GM19099 (cell line): ENCODE results near the gene JPH3.

ENCODE experiments used
- POLR2A ChIP-seq: IDR thresholded peaks from 3 replicates; pipeline ENCODE4 v1.6.1; 2011; ENCODE audit warnings: low read depth; ENCODE audit not compliant: insufficient read length; ENCODE audit errors: extremely low read depth

The JPH3 gene

GRCh38 chr16:87625241-87625797, 23.0 kb downstream of the JPH3 start:
- TF ChIP-seq POLR2A = no peak

- no peak for TF ChIP-seq POLR2A
Measured at GRCh38 chr16:87626401-87626800, 24.1 kb downstream of the JPH3 start.

- TF ChIP-seq POLR2A = no peak
Measured at GRCh38 chr16:87626905-87627304, 24.6 kb downstream of the JPH3 start.

GRCh38 chr16:87627542-87628245, 25.4 kb downstream of the JPH3 start:
- no peak for TF ChIP-seq POLR2A

GRCh38 chr16:87628246-87628923, 26.1 kb downstream of the JPH3 start:
- TF ChIP-seq POLR2A = no peak

- TF ChIP-seq POLR2A = no peak
Measured at GRCh38 chr16:87628940-87629339, 26.6 kb downstream of the JPH3 start.

- no peak for TF ChIP-seq POLR2A
Measured at GRCh38 chr16:87631067-87631466, 28.8 kb downstream of the JPH3 start.

- TF ChIP-seq POLR2A = no peak
Measured at GRCh38 chr16:87634411-87634810, 32.1 kb downstream of the JPH3 start.

- no peak for TF ChIP-seq POLR2A
Measured at GRCh38 chr16:87635541-87636049, 33.3 kb downstream of the JPH3 start.

GRCh38 chr16:87636050-87636684, 33.9 kb downstream of the JPH3 start:
- TF ChIP-seq POLR2A = no peak

- no peak for TF ChIP-seq POLR2A
Measured at GRCh38 chr16:87636741-87637140, 34.4 kb downstream of the JPH3 start.

GRCh38 chr16:87637357-87637756, 35.0 kb downstream of the JPH3 start:
- no peak for TF ChIP-seq POLR2A

- no peak for TF ChIP-seq POLR2A
Measured at GRCh38 chr16:87638736-87639135, 36.4 kb downstream of the JPH3 start.

- TF ChIP-seq POLR2A = no peak
Measured at GRCh38 chr16:87641721-87642120, 39.4 kb downstream of the JPH3 start.

GRCh38 chr16:87642491-87642890, 40.2 kb downstream of the JPH3 start:
- no peak for TF ChIP-seq POLR2A
